Neutrophil (primary cell): ENCODE results near the gene ADAMTS17.

Experiments
- H3K27ac ChIP-seq: fragments of 200-600 bp; sonication (generic); 2 replicates; pipeline ENCODE4 v1.5.1; 2016; ENCODE audit warnings: mild to moderate bottlenecking, moderate library complexity
- H3K27me3 ChIP-seq: fragments of 200-600 bp; sonication (generic); 2 replicates; pipeline ENCODE4 v1.6.0; 2016; ENCODE audit warnings: mild to moderate bottlenecking
- H3K36me3 ChIP-seq: fragments of 200-600 bp; sonication (generic); 2 replicates; pipeline ENCODE4 v1.5.1; 2017
- H3K4me1 ChIP-seq, 2 experiments: fragments of 200-600 bp in 1 of 2; sonication (generic) in 1 of 2; 1 replicate in 1 of 2; 2 replicates in 1 of 2; pipeline versions ENCODE4 v1.5.1 to v1.6.1; 2013 to 2016; ENCODE audit warnings: low read depth in 1 of 2, low read length in 1 of 2, mild to moderate bottlenecking in 1 of 2, moderate library complexity in 1 of 2; ENCODE audit not compliant: control insufficient read depth in 1 of 2, insufficient read depth in 1 of 2
- H3K4me3 ChIP-seq, 2 experiments: fragments of 200-600 bp in 1 of 2; sonication (generic) in 1 of 2; 1 replicate in 1 of 2; 2 replicates in 1 of 2; pipeline ENCODE4 v1.5.1; 2013 to 2016; ENCODE audit warnings: low read depth in 1 of 2, low read length in 1 of 2, mild to moderate bottlenecking in 1 of 2, moderate library complexity in 1 of 2
- H3K9me3 ChIP-seq: fragments of 200-600 bp; sonication (generic); 2 replicates; pipeline ENCODE4 v1.5.1; 2016
- CTCF ChIP-seq: fragments of 200-600 bp; sonication (generic); IDR thresholded peaks from 2 replicates; pipeline ENCODE4 v1.5.1; 2016; ENCODE audit warnings: antibody characterized with exemption

ADAMTS17 gene

GRCh38 chr15:100002086-100002620, 339.6 kb downstream of the ADAMTS17 start:
- H3K27me3 ChIP-seq, result no peaks in the 10 kb centered on the region
- no peak overlapping the region for H3K27ac ChIP-seq
- no peak overlapping the region for H3K4me3 ChIP-seq
- no peaks in the 10 kb centered on the region for H3K36me3 ChIP-seq
- no peaks in the 10 kb centered on the region for H3K4me1 ChIP-seq
- no peaks in the 10 kb centered on the region for H3K9me3 ChIP-seq
- no peak for TF ChIP-seq CTCF

GRCh38 chr15:100001405-100001804, 340.4 kb downstream of the ADAMTS17 start:
- H3K4me3 ChIP-seq, result no peak overlapping the region
- no peaks in the 10 kb centered on the region for H3K9me3 ChIP-seq
- H3K27me3 ChIP-seq, result no peaks in the 10 kb centered on the region
- H3K36me3 ChIP-seq, result no peaks in the 10 kb centered on the region
- no peak overlapping the region for H3K27ac ChIP-seq
- TF ChIP-seq CTCF, result no peak
- H3K4me1 ChIP-seq, result no peaks in the 10 kb centered on the region

- no peaks in the 10 kb centered on the region for H3K27me3 ChIP-seq
- no peak for TF ChIP-seq CTCF
- no peaks in the 10 kb centered on the region for H3K4me1 ChIP-seq
- H3K9me3 ChIP-seq, result no peaks in the 10 kb centered on the region
- no peak overlapping the region for H3K4me3 ChIP-seq
- no peak overlapping the region for H3K27ac ChIP-seq
- H3K36me3 ChIP-seq, result no peaks in the 10 kb centered on the region
Measured at GRCh38 chr15:99999282-100000070, 342.3 kb downstream of the ADAMTS17 start.

GRCh38 chr15:99998661-99999101, 343.1 kb downstream of the ADAMTS17 start:
- Histone ChIP-seq H3K9me3 (no peaks in the 10 kb centered on the region), H3K27me3 (no peaks in the 10 kb centered on the region), H3K36me3 (no peaks in the 10 kb centered on the region), H3K4me3 (no peak overlapping the region), H3K27ac (no peak overlapping the region), H3K4me1 (no peaks in the 10 kb centered on the region)
- TF ChIP-seq CTCF, result no peak

- H3K4me3 ChIP-seq, result no peak overlapping the region
- H3K36me3 ChIP-seq, result no peaks in the 10 kb centered on the region
- H3K4me1 ChIP-seq, result no peaks in the 10 kb centered on the region
- H3K9me3 ChIP-seq, result no peaks in the 10 kb centered on the region
- no peaks in the 10 kb centered on the region for H3K27me3 ChIP-seq
- no peak overlapping the region for H3K27ac ChIP-seq
- no peak for TF ChIP-seq CTCF
Measured at GRCh38 chr15:99997112-99997651, 344.6 kb downstream of the ADAMTS17 start.
